ENCODE data around the gene MMRN1. TPM values are rescaled to one million over a fixed set of nuclear protein-coding genes. Genes with fewer than 3 reads are reported as not detected.

Gene MMRN1
- polyA plus RNA-seq, 1 donor (not counting 4 experiments of a cell fraction or from before 2014, with no cell fraction given): not detected

DNA sequence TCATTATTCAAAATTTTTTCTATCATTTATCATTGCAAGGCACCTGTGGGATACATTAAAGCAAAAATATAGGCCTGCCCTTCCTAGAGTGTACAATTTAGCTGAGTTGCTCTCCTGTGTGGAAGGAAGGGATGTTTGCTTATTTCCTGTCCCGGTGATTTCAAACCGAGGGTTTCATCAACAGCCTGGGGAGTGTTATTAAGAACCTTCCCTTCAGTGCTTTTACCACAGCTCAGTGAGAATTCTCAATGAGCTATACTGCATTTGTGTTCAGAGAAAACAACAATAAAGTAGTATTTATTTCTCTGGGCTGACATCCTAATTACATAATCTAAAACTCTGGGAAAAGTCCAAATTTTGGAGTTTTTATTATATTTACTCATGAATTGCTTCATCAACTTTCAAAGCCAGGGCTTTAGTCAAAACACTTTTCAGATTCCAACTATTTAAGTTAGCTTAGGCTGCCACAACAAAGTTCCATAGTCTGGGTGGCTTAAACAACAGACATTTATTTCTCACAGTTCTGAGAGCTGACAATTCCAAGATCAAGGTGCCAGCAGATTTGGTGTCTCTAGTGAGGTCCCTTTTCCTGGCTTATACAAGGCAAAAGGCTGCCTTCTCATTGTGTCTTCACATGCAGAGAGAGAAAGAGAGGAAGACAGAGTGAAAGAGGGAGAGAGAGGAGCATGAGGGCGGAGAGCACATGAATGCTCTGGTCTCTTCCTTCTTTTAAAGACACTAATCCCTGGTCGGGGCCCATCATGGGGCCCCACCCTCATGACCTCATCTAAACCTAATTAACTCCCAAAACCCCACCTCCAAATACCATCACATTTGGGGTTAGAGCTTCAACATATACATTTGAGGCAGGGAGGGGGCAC is 62.6 kb downstream of the MMRN1 start:
- Histone ChIP-seq H3K4me2 (ENCODE audit: control insufficient read depth, extremely low read depth, insufficient read depth, low read depth, low read length) (no peak overlapping the region), H3K79me2 (ENCODE audit: control insufficient read depth, insufficient read depth, low read length) (no peaks in the 10 kb centered on the region), H3K36me3 (ENCODE audit: control insufficient read depth in 2 of 2, extremely low read depth in 1 of 2, insufficient read depth in 2 of 2, low read length in 2 of 2) (no peaks in the 10 kb centered on the region), H3K4me1 (ENCODE audit: control insufficient read depth, extremely low read depth, insufficient read depth, low read length) (no peaks in the 10 kb centered on the region), H3K9me1 (ENCODE audit: control insufficient read depth, extremely low read depth, insufficient read depth, low read length) (no peaks in the 10 kb centered on the region), H3K27ac (ENCODE audit: control insufficient read depth, insufficient read depth, low read length) (no peak overlapping the region), H2AFZ (ENCODE audit: control insufficient read depth, low read length) (no peak overlapping the region), H3K4me3 (ENCODE audit: control insufficient read depth in 2 of 3, extremely low read depth in 1 of 3, insufficient read depth in 2 of 3, low read depth in 1 of 3, low read length in 3 of 3) (no peak overlapping the region), H3K9ac (ENCODE audit: control insufficient read depth, extremely low read depth, insufficient read depth, low read length) (no peak overlapping the region), H3K27me3 (ENCODE audit: control insufficient read depth, extremely low read depth, insufficient read depth, low read length) (no peaks in the 10 kb centered on the region), H3K9me3 (ENCODE audit: control insufficient read depth, low read depth, low read length) (no peaks in the 10 kb centered on the region), H4K20me1 (ENCODE audit: control insufficient read depth, extremely low read depth, insufficient read depth, low read length) (no peaks in the 10 kb centered on the region)
- DNase-seq (ENCODE audit: low read depth, low spot score) (no peak), FAIRE-seq (no peak)
- TF ChIP-seq EZH2 (IDR thresholded peaks at IDR 0.05; ENCODE audit: low read length): no peak
- TF ChIP-seq, protein P1, sequence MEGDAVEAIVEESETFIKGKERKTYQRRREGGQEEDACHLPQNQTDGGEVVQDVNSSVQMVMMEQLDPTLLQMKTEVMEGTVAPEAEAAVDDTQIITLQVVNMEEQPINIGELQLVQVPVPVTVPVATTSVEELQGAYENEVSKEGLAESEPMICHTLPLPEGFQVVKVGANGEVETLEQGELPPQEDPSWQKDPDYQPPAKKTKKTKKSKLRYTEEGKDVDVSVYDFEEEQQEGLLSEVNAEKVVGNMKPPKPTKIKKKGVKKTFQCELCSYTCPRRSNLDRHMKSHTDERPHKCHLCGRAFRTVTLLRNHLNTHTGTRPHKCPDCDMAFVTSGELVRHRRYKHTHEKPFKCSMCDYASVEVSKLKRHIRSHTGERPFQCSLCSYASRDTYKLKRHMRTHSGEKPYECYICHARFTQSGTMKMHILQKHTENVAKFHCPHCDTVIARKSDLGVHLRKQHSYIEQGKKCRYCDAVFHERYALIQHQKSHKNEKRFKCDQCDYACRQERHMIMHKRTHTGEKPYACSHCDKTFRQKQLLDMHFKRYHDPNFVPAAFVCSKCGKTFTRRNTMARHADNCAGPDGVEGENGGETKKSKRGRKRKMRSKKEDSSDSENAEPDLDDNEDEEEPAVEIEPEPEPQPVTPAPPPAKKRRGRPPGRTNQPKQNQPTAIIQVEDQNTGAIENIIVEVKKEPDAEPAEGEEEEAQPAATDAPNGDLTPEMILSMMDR (optimal IDR thresholded peaks at IDR 0.05 in 1 of 3, IDR thresholded peaks at IDR 0.05 in 1 of 3, conservative IDR thresholded peaks at IDR 0.05 in 1 of 3; ENCODE audit: extremely low read depth in 1 of 3, insufficient read depth in 2 of 3, low read length in 3 of 3): no peak
- dilution Hi-C loops (cut with MboI; ENCODE audit: extremely low pct_ligation_motif_present, low sequenced_read_pairs): no loop called here

DNA sequence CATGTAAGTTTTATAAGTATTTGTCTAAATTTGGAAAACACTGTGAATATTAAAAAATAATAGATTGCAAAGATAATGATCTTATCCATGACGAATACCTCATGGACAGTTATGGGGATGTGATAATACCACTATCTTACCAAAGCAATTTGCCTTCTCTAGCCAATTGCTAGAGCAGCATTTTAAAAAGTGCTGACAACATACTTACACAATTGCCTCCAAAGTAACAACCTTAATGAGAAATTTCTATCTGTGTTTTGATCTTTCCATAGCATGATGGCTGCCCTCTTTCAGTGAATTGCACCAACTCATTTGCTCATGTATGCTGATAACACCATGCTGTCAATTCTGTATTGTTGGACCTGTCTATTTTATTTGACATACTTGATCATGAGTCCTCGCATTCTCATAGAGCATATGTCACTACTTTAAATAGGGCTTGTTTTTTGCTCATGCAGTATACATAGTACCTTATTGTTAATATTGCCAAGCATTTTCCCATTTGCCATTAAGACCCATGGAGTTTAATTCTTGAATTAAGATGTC is 87.2 kb downstream of the MMRN1 start:
- no peak overlapping the region for H3K9ac ChIP-seq (ENCODE audit: control insufficient read depth, extremely low read depth, insufficient read depth, low read length)
- H4K20me1 ChIP-seq (ENCODE audit: control insufficient read depth, extremely low read depth, insufficient read depth, low read length): no peaks in the 10 kb centered on the region
- no peak for DNase-seq (ENCODE audit: low read depth, low spot score)
- no peaks in the 10 kb centered on the region for H3K9me1 ChIP-seq (ENCODE audit: control insufficient read depth, extremely low read depth, insufficient read depth, low read length)
- H3K27me3 ChIP-seq (ENCODE audit: control insufficient read depth, extremely low read depth, insufficient read depth, low read length): no peaks in the 10 kb centered on the region
- dilution Hi-C loops (cut with MboI; ENCODE audit: extremely low pct_ligation_motif_present, low sequenced_read_pairs): no loop called here
- H3K4me3 ChIP-seq (ENCODE audit: control insufficient read depth in 2 of 3, extremely low read depth in 1 of 3, insufficient read depth in 2 of 3, low read depth in 1 of 3, low read length in 3 of 3): no peak overlapping the region
- no peaks in the 10 kb centered on the region for H3K4me1 ChIP-seq (ENCODE audit: control insufficient read depth, extremely low read depth, insufficient read depth, low read length)
- H3K79me2 ChIP-seq (ENCODE audit: control insufficient read depth, insufficient read depth, low read length): no peaks in the 10 kb centered on the region
- no peak for FAIRE-seq
- no peak overlapping the region for H3K27ac ChIP-seq (ENCODE audit: control insufficient read depth, insufficient read depth, low read length)
- TF ChIP-seq EZH2 (IDR thresholded peaks at IDR 0.05; ENCODE audit: low read length): no peak
- TF ChIP-seq, protein P1 (optimal IDR thresholded peaks at IDR 0.05 in 1 of 3, IDR thresholded peaks at IDR 0.05 in 1 of 3, conservative IDR thresholded peaks at IDR 0.05 in 1 of 3; ENCODE audit: extremely low read depth in 1 of 3, insufficient read depth in 2 of 3, low read length in 3 of 3): no peak
- no peaks in the 10 kb centered on the region for H3K36me3 ChIP-seq (ENCODE audit: control insufficient read depth in 2 of 2, extremely low read depth in 1 of 2, insufficient read depth in 2 of 2, low read length in 2 of 2)
- no peaks in the 10 kb centered on the region for H3K9me3 ChIP-seq (ENCODE audit: control insufficient read depth, low read depth, low read length)
- no peak overlapping the region for H2AFZ ChIP-seq (ENCODE audit: control insufficient read depth, low read length)
- no peak overlapping the region for H3K4me2 ChIP-seq (ENCODE audit: control insufficient read depth, extremely low read depth, insufficient read depth, low read depth, low read length)
